GM23338 (cell line): ENCODE measurements around the gene CDC6.

Experiments used
- CREB1 ChIP-seq: fragments of 250-450 bp; sonication (Bioruptor Pico); IDR thresholded peaks from 2 replicates; pipeline ENCODE4 v1.5.0; 2020; ENCODE audit warnings: low read depth, mild to moderate bottlenecking, moderate library complexity
- CTCF ChIP-seq, 2 experiments: fragments of 200-600 bp in 1 of 2; sonication (generic) in 1 of 2; conservative IDR thresholded peaks; 2 replicates each; pipeline versions ENCODE4 v1.5.1 to v1.6.1; 2016 to 2017; ENCODE audit warnings: antibody characterized with exemption in 2 of 2, low read depth in 2 of 2, mild to moderate bottlenecking in 2 of 2, moderate library complexity in 1 of 2
- ETS1 ChIP-seq: IDR thresholded peaks from 2 replicates; pipeline ENCODE4 v1.6.1; 2016; ENCODE audit warnings: antibody characterized with exemption
- EZH2 ChIP-seq: fragments of 200-600 bp; sonication (generic); IDR thresholded peaks from one replicate; pipeline ENCODE4 v1.8.0; 2017; ENCODE audit warnings: antibody characterized with exemption, mild to moderate bottlenecking, low read depth; ENCODE audit not compliant: unreplicated experiment
- EZH2phosphoT487 ChIP-seq: fragments of 200-600 bp; sonication (generic); IDR thresholded peaks from one replicate; pipeline ENCODE4 v1.8.1; 2018; ENCODE audit warnings: antibody characterized with exemption; ENCODE audit not compliant: unreplicated experiment
- JUNB ChIP-seq: IDR thresholded peaks from one replicate; pipeline ENCODE4 v1.6.1; 2016; ENCODE audit warnings: antibody characterized with exemption; ENCODE audit not compliant: unreplicated experiment
- NANOG ChIP-seq: IDR thresholded peaks from 2 replicates; pipeline ENCODE4 v1.6.1; 2016; ENCODE audit warnings: antibody characterized with exemption, borderline replicate concordance
- POLR2AphosphoS5 ChIP-seq: IDR thresholded peaks from 2 replicates; pipeline ENCODE4 v1.6.1; 2016; ENCODE audit warnings: antibody characterized with exemption, low read depth
- REST ChIP-seq: IDR thresholded peaks from one replicate; pipeline ENCODE4 v1.6.1; 2018; ENCODE audit warnings: antibody characterized with exemption; ENCODE audit not compliant: unreplicated experiment
- STAT1 ChIP-seq: IDR thresholded peaks from one replicate; pipeline ENCODE4 v1.6.1; 2016; ENCODE audit warnings: antibody characterized with exemption; ENCODE audit not compliant: unreplicated experiment
- ZNF114 ChIP-seq: fragments of 250-450 bp; sonication (Bioruptor Pico); IDR thresholded peaks from 2 replicates; pipeline ENCODE4 v1.5.0; 2020; ENCODE audit warnings: mild to moderate bottlenecking, moderate library complexity
- ZNF331 ChIP-seq: fragments of 250-450 bp; sonication (Bioruptor Pico); IDR thresholded peaks from 2 replicates; pipeline ENCODE4 v1.5.0; 2020; ENCODE audit warnings: low read depth, mild to moderate bottlenecking, moderate library complexity
- ZNF462 ChIP-seq: fragments of 250-450 bp; sonication (Bioruptor Pico); IDR thresholded peaks from 2 replicates; pipeline ENCODE4 v1.5.0; 2020; ENCODE audit warnings: mild to moderate bottlenecking, moderate library complexity

- TF ChIP-seq EZH2 (no peak), POLR2AphosphoS5 (no peak), CTCF (conservative IDR thresholded peaks at IDR 0.05; ENCODE audit: low read depth in 2 of 2) (peak; percentile 54 to 78), REST (no peak), CREB1 (CRISPR knock-in tag) (no peak), JUNB (no peak), EZH2phosphoT487 (no peak), STAT1 (no peak), ZNF114 (CRISPR knock-in tag) (no peak), ETS1 (no peak), NANOG (no peak), ZNF331 (CRISPR knock-in tag) (no peak), ZNF462 (CRISPR knock-in tag) (no peak)
These were observed 3.1 kb downstream of the CDC6 start for GRCh38 chr17:40290629-40291280.
